BJ (cell line): ENCODE data around the gene TRIM54. TPM values are rescaled to one million over a fixed set of nuclear protein-coding genes. Genes with fewer than 3 reads are reported as not detected.
"Not testable (repeated sequence)": the region's sequence is repeated elsewhere in the genome, so short reads cannot be mapped to it uniquely, and the experiment has no call there.

Source experiments
- CTCF ChIA-PET: fragments of 350-600 bp; formaldehyde crosslinking; extraction: SDS; loops from one replicate; lab custom pipeline; 2021; ENCODE audit warnings: antibody characterized with exemption, inconsistent platforms; lab: Yijun Ruan, JAX
- POLR2A ChIA-PET: fragments of 300-600 bp; sonication (Branson Sonifier 250); formaldehyde crosslinking; extraction: SDS; loops from one replicate; lab custom pipeline; 2021; ENCODE audit warnings: antibody characterized with exemption; lab: Charles Lee
- DNase-seq: peaks from one replicate; pipeline ENCODE4 v3.0.0-alpha.2; 2011; ENCODE audit warnings: low read depth
- H3K27me3 ChIP-seq: 2 replicates; pipeline ENCODE4 v1.6.0; 2011; ENCODE audit warnings: low read length; ENCODE audit not compliant: control insufficient read depth, insufficient read depth
- H3K36me3 ChIP-seq: 2 replicates; pipeline ENCODE4 v1.5.1; 2011; ENCODE audit warnings: low read length; ENCODE audit not compliant: control insufficient read depth, insufficient read depth
- H3K4me3 ChIP-seq: 2 replicates; pipeline ENCODE4 v1.5.1; 2011; ENCODE audit warnings: low read depth, mild to moderate bottlenecking, control low read depth, low read length
- CTCF ChIP-seq: IDR thresholded peaks from 2 replicates; pipeline ENCODE4 v1.5.1; 2011; ENCODE audit warnings: low read depth, mild to moderate bottlenecking, control low read depth, inconsistent platforms, low read length, moderate library complexity; ENCODE audit not compliant: insufficient read depth
- polyA plus RNA-seq: library from polyadenylated mRNA; depleted of rRNA; stranded (reverse); fragments of >200 nt; gene quantifications from 2 replicates; pipeline ENCODE4 v1.2.3, GENCODE V29; 2011

TRIM54 gene
- polyA plus RNA-seq, 1 experiment, result not detected

DNA sequence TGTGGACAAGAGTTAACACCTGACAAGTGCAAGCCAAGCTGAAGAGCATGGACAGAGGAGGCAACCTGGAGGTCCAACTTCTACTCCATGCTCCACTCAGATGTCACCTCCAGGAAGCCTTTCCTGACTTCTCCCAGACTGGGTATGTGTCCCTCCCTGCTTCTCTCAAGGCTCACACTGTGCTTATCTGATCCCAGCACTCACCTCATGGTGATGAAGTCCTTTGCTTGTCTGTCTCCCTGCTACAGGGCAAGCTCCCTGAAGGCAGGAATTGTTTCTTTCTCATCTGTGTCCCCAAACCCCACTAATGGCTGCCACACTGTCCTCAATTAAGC lies 16.7 kb upstream of the TRIM54 start:
- peaks cover 54% of the 10 kb centered on the region for H3K27me3 ChIP-seq
- H3K4me3 ChIP-seq, result no peak overlapping the region
- no peaks in the 10 kb centered on the region for H3K36me3 ChIP-seq
- ChIA-PET POLR2A (no interaction called here), CTCF (interaction anchor here (1.0 to 7.9 kb wide), 15 partner anchors 8 to 96 kb away, joined by 3 to 64 read pairs (median 4); partner anchors contain the start of gene TRIM54)
- TF ChIP-seq CTCF, result no peak
- no peak for DNase-seq

DNA sequence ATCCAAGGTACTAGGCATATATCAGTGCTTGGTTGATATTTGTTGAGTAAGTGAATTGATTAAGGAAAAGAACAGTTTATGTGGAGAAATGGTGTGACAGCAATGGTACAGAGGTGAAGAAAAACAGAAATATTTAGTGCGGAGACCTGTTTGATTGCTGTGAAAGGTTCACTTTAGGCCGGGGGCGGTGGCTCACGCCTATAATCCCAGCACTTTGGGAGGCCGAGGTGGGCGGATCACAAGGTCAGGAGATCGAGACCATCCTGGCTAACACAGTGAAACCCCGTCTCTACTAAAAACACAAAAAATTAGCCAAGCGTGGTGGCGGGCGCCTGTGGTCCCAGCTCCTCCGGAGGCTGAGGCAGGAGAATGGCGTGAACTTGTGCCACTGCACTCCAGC lies 13.9 kb upstream of the TRIM54 start:
- CTCF ChIA-PET, result interaction anchor here (7.9 kb wide), 1 partner anchor 13 kb away, joined by 64 read pairs; the partner anchor contains the start of gene TRIM54
- H3K4me3 ChIP-seq, POLR2A ChIA-PET, DNase-seq, H3K36me3 ChIP-seq: not testable (repeated sequence)
- peaks cover 36% of the 10 kb centered on the region for H3K27me3 ChIP-seq

DNA sequence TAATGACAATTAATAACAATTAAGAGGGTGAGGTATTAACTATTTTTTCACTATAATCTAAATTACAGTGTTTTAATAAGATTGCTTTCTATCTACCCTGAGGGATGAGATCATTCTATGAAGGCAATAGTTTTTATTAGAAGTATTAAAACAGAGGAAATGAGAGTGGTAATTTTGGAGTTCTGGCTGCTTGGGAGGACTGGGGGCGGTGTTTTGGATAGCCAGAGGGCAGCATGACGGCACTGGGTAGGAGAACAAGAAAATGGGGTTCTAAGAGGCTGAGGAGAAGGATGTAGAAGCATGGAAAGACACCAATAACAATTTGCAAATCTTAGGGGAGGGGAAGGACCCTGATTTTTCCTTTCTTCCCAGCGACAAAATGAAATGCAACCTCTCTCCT lies 12.1 kb upstream of the TRIM54 start:
- no peaks in the 10 kb centered on the region for H3K36me3 ChIP-seq
- TF ChIP-seq CTCF, result no peak
- H3K4me3 ChIP-seq, result no peak overlapping the region
- POLR2A ChIA-PET, result no interaction called here
- no peak for DNase-seq
- CTCF ChIA-PET, result interaction anchor here (1.1 to 4.9 kb wide), 2 partner anchors 11 to 33 kb away, joined by 7 to 48 read pairs; partner anchors contain the start of gene TRIM54
- peaks cover 24% of the 10 kb centered on the region for H3K27me3 ChIP-seq

DNA sequence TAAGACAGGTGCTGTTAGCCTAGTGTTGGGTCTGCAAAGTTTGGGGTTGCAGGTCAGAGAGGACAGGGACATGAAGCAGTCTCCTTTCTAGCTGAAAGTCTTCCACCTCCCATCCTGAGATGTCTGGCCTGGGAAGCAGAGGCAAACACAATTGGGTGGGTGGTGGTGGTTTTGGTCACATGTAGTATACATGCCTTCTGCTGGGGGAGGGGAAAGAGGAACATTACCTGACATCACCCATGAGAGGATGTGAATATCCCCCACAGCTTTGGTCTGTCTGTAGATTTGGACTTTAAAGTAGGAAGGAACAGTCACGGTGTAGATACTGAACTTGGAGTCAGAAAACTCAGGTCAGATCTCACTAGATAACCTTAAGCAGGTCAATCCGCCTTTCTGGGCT lies 11.6 kb upstream of the TRIM54 start:
- Histone ChIP-seq H3K36me3 (no peaks in the 10 kb centered on the region), H3K27me3 (peaks cover 19% of the 10 kb centered on the region), H3K4me3 (no peak overlapping the region)
- ChIA-PET POLR2A (no interaction called here), CTCF (interaction anchor here (4.9 kb wide), 1 partner anchor 10 kb away, joined by 48 read pairs; the partner anchor contains the start of gene TRIM54)
- no peak for TF ChIP-seq CTCF
- DNase-seq, result no peak

- no peak for DNase-seq
- TF ChIP-seq CTCF, result no peak
- ChIA-PET CTCF (interaction anchor here (1.3 to 4.9 kb wide), 3 partner anchors 9 to 32 kb away, joined by 3 to 48 read pairs (median 14); partner anchors contain the start of gene TRIM54), POLR2A (no interaction called here)
- Histone ChIP-seq H3K36me3 (no peaks in the 10 kb centered on the region), H3K4me3 (no peak overlapping the region), H3K27me3 (peaks cover 17% of the 10 kb centered on the region)
Measured at GRCh38 chr2:27271631-27272340, 10.4 kb upstream of the TRIM54 start.

- H3K36me3 ChIP-seq, POLR2A ChIA-PET, H3K4me3 ChIP-seq, DNase-seq: not testable (repeated sequence)
- H3K27me3 ChIP-seq, result peaks cover 13% of the 10 kb centered on the region
- CTCF ChIA-PET, result interaction anchor here (1.2 to 4.9 kb wide), 5 partner anchors 8 to 31 kb away, joined by 3 to 48 read pairs (median 7); partner anchors contain the start of gene TRIM54
Measured at GRCh38 chr2:27272537-27273522, 9.4 kb upstream of the TRIM54 start.
